ENCODE measurements around the gene WDR41. TPM values are rescaled to one million over a fixed set of nuclear protein-coding genes. Genes with fewer than 3 reads are reported as not detected.

The WDR41 gene
- total RNA-seq, 1 donor from 2014 or later, result 89.2 TPM

DNA sequence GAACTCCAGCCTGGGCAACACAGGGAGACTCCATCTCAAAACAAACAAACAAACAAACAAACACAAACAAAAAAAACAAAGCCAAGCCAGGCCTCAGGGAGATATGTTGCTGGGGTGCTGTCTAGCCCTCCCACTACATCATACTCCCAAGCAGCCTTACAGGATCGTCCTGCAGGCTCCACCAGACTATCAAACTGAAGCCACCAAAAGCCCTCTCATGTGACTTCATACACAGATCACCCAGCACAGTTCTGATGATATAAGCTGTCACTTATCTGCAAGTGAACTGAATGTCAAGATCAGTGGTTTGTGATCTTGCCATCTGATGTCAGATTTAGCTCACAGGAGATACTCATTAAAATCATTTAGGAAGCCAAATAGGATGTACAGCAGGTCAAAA lies 43.3 kb downstream of the WDR41 start:
- DNase-seq (ENCODE audit: low read depth), result no peak

DNA sequence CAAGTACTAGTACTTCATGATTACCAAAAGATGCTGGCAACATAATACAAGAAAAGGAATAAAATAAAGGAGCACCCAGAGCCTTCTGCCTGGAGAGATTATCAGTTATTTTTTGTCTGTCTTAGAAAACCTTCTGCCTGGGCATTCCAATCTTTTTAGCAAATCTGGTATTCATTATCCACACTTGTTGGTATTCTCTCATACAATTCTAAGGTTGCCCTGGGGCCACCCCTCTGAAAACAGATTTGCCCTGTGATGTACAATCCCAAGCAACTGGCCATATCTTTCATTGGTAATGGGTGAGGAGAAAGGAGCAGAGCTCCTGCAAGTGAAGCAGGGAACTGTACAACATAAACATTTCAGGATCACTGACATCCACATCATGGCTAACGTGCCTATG lies 47.8 kb downstream of the WDR41 start:
- no peak for DNase-seq (ENCODE audit: low read depth)

DNA sequence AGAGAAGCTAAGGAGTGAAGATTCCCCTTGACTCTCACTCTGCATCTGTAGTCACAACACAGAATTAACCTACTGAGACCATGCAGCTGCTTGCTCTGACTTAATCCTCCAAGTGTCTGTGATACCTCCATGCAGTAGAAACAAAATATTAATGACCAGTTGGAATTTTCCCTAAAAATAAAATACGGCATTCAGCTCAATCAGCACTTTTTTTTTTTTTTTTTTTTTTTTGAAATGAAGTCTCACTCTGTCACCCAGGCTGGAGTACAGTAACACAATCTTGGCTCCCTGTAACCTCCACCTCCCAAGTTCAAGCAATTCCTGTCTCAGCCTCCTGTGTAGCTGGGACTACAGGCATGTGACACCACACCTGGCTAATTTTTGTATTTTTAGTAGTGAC lies 48.4 kb downstream of the WDR41 start:
- peak; percentile 35 for DNase-seq (ENCODE audit: low read depth)

DNA sequence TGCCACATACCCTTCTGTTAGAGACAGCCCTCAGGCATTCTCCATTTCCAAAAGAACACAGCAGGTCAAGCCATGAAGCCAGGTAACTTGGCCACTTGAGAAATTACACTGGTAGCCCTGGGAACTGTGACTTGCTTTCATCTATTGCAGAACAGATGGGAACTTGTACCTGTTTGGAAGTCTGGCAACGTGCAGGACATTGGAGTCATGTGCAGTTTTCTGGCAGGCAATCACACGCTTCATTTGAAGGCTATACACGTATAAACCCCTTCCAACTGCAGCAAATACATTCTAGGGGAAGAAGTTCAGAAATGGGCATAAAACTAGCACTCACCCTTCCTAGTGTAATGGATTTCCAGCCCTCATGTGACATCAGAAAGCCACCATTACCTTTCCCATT lies 54.0 kb downstream of the WDR41 start:
- DNase-seq (ENCODE audit: low read depth), result no peak

DNA sequence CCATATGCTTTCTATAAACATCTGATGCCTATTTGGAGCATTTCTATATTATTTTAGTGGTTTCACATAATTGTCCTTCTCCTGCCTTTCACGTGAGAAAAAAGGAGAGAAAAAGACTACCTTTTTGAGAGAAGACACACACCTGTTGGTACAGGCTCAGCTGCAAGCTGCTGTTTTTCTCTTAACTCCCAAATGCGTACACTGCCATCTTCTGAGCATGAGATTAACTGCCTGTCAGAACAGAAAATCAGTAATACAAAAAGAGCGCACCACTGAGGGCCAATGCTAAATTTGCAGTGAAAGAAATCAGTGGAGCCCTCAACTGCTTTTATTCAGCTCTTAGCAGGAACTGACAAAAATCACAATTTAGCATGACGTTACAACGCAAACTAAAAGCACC lies 54.9 kb downstream of the WDR41 start:
- no peak for DNase-seq (ENCODE audit: low read depth)

DNA sequence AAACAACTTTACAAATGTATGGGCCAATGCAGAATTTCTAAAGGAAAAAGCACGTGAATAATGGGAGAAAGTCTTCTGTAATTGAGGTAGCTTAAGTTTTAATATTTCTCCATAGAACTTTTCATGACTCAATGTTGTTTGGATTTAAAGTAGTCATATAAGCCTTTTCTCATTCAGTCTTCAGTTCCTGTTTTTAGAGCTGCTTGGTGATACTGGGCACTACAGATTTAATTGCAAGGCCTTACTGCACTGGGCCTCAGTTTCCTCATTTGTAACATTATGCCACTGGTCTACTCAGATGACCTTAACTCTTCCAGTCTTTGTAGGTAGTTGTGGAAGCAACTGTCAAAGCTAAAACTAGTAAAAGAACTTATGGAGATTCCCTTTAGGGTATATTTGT lies 60.4 kb downstream of the WDR41 start:
- DNase-seq (ENCODE audit: low read depth), result no peak

DNA sequence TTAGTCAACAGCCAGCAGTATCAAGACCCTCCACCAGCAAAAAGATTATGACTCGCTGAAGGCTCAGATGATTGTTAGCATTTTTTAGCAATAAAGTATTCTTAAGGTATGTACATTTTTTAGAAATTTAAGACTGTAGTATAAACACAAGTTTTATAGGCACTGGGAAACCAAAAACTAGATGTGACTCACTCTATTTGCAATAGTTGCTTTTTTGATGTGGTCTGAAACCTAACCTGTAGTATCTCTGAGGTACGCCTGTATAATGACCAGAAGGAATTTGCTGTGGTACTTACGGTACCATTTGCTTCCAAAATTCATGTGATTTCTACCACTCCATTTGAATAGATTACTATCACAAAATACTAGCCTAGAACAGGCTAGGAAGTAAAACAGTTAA lies 60.8 kb downstream of the WDR41 start:
- no peak for DNase-seq (ENCODE audit: low read depth)

DNA sequence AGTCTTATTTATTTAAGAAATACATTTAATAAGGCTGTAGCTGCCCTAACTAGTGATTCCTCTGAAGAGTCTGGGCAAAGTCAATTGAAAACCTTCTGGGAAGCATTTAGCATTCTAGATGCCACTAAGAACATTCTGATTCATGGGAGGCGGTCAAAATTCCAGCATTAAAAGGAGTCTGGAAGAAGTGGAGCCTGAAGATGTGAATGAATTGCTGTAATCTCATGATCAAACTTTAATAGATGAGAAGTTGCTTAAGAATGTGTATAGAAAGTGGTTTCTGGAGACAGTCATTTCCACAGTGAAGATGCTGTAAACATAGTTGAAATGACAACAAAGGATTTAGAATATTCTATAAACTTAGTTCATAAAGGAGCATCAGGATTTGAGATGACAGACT lies 61.4 kb downstream of the WDR41 start:
- no peak for DNase-seq (ENCODE audit: low read depth)

DNA sequence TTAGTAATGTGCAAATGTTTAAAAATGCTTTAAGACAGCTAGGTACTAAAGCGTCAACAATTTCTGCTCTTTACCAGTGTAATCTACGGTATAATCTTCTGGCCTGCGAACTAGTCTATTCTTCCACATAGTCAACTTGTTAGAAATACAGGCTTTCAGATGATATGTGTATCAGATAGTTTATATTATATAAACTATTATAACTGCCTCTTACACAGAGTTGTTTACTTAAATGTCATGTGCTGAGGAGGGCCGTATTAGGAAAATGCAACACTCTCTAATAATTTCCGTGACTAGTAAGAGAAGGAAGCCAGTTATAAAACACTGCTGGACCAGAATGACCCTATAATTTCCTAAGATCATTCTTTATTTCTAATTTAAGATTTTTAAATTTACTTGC lies 63.6 kb downstream of the WDR41 start:
- no peak for DNase-seq (ENCODE audit: low read depth)

DNA sequence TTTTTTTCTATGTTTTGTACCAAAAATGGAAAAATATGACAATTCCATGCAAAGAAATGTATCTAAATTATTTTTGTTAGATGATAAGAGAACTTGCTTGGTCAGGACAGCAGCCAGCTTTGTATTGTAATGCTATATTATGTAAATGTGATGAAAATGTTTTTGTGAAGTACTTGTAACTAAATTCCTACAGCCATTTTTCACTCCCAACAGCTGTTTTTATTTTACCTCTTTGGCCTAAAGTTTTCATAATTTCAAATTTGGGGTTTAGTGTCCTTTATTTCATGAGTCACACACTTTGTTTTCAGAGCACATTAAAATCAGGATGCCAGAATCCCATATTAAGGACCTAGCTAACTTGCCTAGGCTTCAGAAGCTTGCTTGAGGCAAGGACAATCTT lies 64.1 kb downstream of the WDR41 start:
- DNase-seq (ENCODE audit: low read depth), result peak; percentile 10

DNA sequence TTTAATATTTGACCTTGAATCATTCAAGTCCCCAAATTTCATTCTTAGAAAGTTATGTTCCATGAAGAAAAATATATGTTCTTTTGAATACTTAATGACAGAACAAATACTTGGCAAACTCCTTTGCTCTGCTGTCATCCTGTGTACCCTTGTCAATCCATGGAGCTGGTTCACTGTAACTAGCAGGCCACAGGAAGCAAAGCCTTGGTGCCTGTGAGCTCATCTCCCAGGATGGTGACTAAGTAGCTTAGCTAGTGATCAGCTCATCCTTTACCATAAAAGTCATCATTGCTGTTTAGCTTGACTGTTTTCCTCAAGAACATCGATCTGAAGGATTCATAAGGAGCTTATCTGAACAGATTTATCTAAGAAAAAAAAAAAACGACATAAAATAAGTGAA lies 65.4 kb downstream of the WDR41 start:
- DNase-seq (ENCODE audit: low read depth), result no peak

DNA sequence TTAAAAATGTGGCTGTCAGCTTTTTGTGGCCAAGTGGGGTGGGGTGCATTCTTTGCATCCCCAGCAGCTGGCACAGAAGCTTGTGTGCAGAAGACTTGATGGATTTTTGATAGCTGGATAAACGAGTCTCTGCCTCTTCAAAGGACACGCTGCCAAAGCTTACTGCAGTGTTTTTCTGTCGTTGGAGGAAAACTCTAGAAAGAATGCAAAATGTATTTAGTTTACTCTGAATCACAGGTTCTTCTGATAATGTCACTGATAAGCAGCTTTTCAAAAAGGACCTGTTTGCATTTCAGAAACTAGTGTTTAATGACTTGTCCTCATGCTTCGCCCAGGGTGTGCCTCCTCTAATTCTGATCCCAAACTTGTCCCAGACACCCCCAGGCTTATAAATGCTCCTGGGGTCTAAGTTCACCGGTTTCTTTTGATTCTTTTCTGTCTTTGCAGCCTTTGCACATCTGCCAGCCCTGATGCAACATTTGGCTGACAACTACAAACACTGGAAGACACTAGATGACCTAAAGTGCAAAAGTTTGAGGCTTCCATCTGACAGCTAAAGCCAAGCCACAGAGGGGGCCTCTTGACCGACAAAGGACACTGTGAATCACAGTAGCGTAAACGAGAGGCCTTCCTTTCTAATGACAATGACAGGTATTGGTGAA lies 66.0 kb downstream of the WDR41 start:
- DNase-seq (ENCODE audit: low read depth), result no peak

DNA sequence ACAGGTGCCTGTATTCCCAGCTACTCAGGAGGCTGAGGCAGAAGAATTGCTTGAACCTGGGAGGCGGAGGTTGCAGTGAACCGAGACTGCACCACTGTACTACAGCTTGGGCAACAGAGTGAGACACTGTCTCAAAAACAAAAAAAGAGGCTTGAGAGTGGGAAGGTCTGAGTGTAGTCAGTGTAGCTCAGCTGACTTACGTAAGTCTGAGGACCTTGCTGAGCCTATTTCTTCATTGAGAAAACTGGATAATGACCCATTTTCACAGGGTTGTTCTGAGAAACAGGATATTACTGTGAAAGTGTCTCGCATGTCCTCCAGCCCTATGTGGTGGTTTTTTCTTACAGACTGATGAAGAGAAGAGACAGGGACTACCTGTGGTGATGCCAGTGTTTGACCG lies 66.7 kb downstream of the WDR41 start:
- DNase-seq (ENCODE audit: low read depth), result no peak

DNA sequence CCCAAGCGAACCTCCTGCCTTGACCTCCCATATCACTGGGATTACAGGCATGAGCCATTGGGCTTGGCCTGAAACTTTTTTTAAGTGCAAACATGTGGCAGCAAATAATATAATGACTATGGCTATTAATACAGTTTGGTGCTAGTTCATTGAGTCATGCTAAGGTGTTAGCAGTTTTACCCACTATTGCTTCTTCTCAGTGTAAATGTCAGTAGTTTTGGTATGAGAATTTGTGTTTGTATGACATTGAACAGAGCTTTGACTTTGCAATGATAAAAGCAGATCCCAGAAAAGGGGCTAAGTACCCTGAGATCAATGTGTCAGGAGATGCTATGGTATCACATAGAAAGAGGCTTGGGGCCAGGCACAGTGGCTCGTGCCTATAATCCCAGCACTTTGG lies 67.2 kb downstream of the WDR41 start:
- DNase-seq (ENCODE audit: low read depth), result no peak

DNA sequence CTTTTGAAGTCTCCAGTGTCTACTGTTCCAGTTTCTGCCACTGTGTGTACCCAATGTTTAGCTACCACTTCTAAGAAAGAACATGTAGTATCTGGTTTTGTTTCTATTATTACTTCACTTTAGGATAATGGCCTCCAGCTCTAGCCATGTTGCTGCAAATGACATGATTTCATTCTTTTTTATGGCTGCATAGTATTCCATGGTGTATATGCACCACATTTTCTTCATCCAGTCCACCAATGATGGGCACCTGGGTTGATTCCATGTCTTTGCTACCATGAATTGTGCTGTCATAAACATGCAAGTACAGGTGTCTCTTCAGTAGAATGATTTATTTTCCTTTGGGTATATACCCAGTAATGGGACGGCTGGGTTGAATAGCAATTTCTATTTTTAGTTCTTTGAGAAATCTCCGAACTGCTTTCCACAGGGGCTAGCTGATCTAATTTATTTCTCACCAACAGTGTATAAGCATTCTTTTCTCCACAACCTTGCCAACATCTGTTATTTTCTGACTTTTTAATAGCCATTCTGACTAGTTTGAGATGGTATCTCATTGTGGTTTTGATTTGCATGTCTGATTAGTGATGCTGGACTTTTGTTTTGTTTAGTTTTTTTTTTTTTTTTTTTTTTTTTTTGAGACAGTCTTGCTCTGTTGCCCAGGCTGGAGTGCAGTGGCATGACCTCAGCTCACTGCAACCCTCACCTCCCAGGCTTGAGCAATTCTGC lies 68.9 kb downstream of the WDR41 start:
- no peak for DNase-seq (ENCODE audit: low read depth)

DNA sequence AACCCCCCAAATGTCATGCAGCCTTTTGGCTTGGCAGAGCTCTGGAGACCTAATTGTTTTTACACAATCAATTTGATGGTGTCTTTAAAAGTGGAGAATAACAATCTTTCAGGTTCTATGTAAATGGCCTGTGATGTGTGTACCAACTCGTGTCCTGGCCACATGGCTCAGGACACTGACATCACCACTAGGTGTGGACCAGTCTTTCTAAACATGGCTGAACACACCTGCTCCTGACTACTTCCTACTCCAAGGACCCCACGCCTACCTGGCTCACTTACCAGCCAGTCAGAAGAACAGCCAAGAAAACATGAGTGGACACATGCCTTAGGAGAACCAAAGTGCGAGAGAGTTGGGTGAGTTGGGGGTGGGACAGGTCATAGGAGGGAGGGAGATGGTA lies 71.2 kb downstream of the WDR41 start:
- no peak for DNase-seq (ENCODE audit: low read depth)

DNA sequence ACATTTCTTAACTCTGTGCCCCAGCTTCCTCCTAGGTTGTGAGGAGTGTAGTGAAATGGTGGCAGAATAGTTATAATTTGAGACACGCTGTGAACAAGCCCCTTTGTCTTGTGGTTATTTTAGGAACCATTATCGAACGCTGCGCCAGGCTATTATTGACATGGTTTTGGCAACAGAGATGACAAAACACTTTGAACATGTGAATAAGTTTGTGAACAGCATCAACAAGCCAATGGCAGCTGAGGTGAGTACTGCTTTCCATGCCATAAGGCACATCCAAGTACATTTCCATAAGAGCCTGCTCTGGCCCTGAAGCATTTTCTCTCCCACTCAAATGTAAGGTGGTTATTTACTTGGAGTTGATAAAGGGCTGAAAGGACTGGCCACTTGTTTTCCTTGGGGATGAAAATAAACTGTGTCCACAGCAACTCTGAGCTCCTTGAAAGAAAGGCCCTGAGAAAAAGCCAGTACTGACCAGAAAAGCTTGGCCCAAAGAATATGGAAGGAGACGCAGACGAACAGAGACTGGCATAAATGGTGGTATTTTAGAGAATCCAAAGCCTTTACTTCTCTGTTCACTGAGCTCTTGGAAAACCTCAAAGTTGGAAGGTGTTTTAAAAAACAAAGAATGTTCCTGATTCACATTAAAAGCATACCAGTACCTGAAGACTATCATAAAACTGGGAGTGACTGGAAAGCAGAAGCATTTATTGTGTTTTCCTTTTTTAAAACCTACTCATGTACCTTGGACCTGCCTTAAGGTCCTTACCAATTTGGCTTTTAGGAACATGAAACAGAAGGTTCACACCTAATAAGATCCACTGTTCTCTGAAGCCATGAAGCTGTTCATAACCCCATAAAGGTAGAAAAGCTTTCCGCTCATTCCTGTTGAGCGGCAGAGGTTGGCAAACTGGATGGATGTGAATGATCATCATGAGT lies 72.2 kb downstream of the WDR41 start:
- DNase-seq (ENCODE audit: low read depth), result no peak

DNA sequence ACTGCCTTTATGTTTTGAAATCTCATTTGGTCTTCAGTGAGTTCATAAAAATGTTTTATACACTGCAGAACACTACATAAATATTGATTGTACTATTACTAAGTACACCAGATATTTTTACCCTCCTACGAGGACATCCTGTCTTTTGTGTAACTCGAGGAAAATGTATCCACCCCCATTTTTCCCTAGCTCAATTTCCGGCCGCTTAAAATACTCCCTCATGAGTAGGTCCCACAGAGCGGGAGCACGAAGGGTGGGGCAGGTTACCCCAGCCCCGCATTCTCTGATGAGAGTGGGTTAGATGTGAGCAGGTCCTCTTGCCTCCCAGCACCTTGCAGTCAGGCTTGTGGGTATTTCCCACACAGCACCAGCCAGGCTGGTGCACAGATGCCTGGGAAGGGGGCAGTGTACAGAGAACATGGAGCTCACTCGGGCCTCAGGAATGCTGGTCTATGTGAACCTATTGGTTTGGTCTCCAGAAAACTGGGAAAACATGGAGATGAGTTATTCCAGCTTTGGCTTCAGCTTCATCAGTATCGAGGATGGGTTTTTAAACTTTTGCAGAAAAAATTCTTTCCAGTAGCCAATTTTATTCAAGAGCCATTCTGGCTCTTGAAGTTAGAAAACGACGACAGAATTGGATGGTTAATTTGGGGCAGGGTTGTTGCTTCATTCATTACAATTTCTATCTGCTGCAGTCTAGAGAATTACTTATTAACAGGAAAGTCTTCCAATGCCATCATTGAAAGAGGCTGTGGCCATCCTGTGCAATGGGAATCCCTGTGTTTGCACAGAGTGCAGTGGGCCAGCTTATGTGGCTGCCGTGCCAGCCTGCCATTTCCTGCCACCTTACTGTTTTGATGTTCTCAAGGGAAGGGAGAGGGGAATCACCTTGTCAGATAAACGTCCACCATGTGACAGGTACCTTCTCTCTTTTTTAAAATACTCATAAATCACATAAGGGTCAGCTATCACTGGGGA lies 73.2 kb downstream of the WDR41 start:
- DNase-seq (ENCODE audit: low read depth), result peak; percentile 5

DNA sequence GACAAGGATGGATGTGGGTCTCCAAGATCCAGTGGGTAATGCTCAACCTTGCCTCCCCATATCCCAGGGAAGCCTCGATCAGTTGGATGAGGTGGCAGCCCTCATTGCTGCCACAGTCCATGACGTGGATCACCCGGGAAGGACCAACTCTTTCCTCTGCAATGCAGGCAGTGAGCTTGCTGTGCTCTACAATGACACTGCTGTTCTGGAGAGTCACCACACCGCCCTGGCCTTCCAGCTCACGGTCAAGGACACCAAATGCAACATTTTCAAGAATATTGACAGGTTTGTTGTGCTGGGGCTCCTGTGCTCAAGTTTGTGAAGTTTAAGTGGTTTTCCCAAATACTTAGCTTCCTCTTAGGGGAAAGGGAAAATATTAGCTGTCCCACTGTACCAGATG lies 74.0 kb downstream of the WDR41 start:
- DNase-seq (ENCODE audit: low read depth), result no peak

DNA sequence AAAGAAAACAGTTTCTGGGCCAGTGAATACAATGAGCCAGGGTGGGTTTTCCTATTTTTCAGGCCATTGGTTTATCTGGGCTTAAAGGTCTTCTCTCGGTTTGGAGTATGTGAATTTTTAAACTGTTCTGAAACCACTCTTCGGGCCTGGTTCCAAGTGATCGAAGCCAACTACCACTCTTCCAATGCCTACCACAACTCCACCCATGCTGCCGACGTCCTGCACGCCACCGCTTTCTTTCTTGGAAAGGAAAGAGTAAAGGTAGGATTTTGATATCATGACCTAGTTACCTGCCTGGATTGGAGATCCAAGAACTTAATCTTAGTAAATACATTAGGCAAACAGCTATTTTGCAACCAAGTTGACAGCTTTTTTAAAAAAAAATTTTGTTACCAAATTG lies 79.1 kb downstream of the WDR41 start:
- DNase-seq (ENCODE audit: low read depth), result no peak

All from myocyte (in vitro differentiated cells).